ENCODE results near the gene NKX6-2. TPM values are rescaled to one million over a fixed set of nuclear protein-coding genes. Genes with fewer than 3 reads are reported as not detected.

The NKX6-2 gene
- total and polyA plus RNA-seq, 2 donors from 2014 or later, result 2.5 TPM; not detected in 1

GRCh38 chr10:132738454-132739224, 47.3 kb downstream of the NKX6-2 start:
- no peak overlapping the region for H3K27ac ChIP-seq (ENCODE audit: low read depth in 2 of 2, low read length in 2 of 2)
- no peak overlapping the region for H3K4me3 ChIP-seq (ENCODE audit: low read length in 3 of 3)
- FAIRE-seq (no peak), DNase-seq (no peak)
- H3K9ac ChIP-seq (ENCODE audit: low read length in 3 of 3), result no peak overlapping the region
- H3K27me3 ChIP-seq (ENCODE audit: control insufficient read depth, insufficient read depth, low read length), result no peaks in the 10 kb centered on the region
- TF ChIP-seq, protein P1, sequence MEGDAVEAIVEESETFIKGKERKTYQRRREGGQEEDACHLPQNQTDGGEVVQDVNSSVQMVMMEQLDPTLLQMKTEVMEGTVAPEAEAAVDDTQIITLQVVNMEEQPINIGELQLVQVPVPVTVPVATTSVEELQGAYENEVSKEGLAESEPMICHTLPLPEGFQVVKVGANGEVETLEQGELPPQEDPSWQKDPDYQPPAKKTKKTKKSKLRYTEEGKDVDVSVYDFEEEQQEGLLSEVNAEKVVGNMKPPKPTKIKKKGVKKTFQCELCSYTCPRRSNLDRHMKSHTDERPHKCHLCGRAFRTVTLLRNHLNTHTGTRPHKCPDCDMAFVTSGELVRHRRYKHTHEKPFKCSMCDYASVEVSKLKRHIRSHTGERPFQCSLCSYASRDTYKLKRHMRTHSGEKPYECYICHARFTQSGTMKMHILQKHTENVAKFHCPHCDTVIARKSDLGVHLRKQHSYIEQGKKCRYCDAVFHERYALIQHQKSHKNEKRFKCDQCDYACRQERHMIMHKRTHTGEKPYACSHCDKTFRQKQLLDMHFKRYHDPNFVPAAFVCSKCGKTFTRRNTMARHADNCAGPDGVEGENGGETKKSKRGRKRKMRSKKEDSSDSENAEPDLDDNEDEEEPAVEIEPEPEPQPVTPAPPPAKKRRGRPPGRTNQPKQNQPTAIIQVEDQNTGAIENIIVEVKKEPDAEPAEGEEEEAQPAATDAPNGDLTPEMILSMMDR (IDR thresholded peaks at IDR 0.05; ENCODE audit: borderline replicate concordance, extremely low read depth, insufficient read depth), result no peak
- H3K9me3 ChIP-seq (ENCODE audit: control insufficient read depth in 2 of 3, insufficient read depth in 1 of 3, low read length in 3 of 3), result no peaks in the 10 kb centered on the region
- intact Hi-C loops (cut with DNase I), result no loop called here
- no peaks in the 10 kb centered on the region for H3K4me1 ChIP-seq (ENCODE audit: control insufficient read depth in 2 of 3, insufficient read depth in 2 of 3, low read depth in 1 of 3, low read length in 3 of 3)
- no peaks in the 10 kb centered on the region for H3K36me3 ChIP-seq (ENCODE audit: control insufficient read depth in 2 of 3, insufficient read depth in 3 of 3, low read length in 3 of 3)

GRCh38 chr10:132737390-132738048, 48.4 kb downstream of the NKX6-2 start:
- Histone ChIP-seq H3K4me1 (ENCODE audit: control insufficient read depth in 2 of 3, insufficient read depth in 2 of 3, low read depth in 1 of 3, low read length in 3 of 3) (no peaks in the 10 kb centered on the region), H3K9me3 (ENCODE audit: control insufficient read depth in 2 of 3, insufficient read depth in 1 of 3, low read length in 3 of 3) (no peaks in the 10 kb centered on the region), H3K27me3 (ENCODE audit: control insufficient read depth, insufficient read depth, low read length) (no peaks in the 10 kb centered on the region), H3K27ac (ENCODE audit: low read depth in 2 of 2, low read length in 2 of 2) (no peak overlapping the region), H3K36me3 (ENCODE audit: control insufficient read depth in 2 of 3, insufficient read depth in 3 of 3, low read length in 3 of 3) (no peaks in the 10 kb centered on the region), H3K4me3 (ENCODE audit: low read length in 3 of 3) (no peak overlapping the region), H3K9ac (ENCODE audit: low read length in 3 of 3) (no peak overlapping the region)
- TF ChIP-seq, protein P1 (IDR thresholded peaks at IDR 0.05; ENCODE audit: borderline replicate concordance, extremely low read depth, insufficient read depth), result no peak
- intact Hi-C loops (cut with DNase I), result no loop called here
- FAIRE-seq (no peak), DNase-seq (no peak)

GRCh38 chr10:132735923-132736391, 50.0 kb downstream of the NKX6-2 start:
- TF ChIP-seq, protein P1 (IDR thresholded peaks at IDR 0.05; ENCODE audit: borderline replicate concordance, extremely low read depth, insufficient read depth), result no peak
- no peak overlapping the region for H3K27ac ChIP-seq (ENCODE audit: low read depth in 2 of 2, low read length in 2 of 2)
- H3K36me3 ChIP-seq (ENCODE audit: control insufficient read depth in 2 of 3, insufficient read depth in 3 of 3, low read length in 3 of 3), result no peaks in the 10 kb centered on the region
- no peak overlapping the region for H3K4me3 ChIP-seq (ENCODE audit: low read length in 3 of 3)
- FAIRE-seq (no peak), DNase-seq (peak in 1 of 5 donors; percentile 27)
- H3K9ac ChIP-seq (ENCODE audit: low read length in 3 of 3), result no peak overlapping the region
- no peaks in the 10 kb centered on the region for H3K4me1 ChIP-seq (ENCODE audit: control insufficient read depth in 2 of 3, insufficient read depth in 2 of 3, low read depth in 1 of 3, low read length in 3 of 3)
- no peaks in the 10 kb centered on the region for H3K9me3 ChIP-seq (ENCODE audit: control insufficient read depth in 2 of 3, insufficient read depth in 1 of 3, low read length in 3 of 3)
- intact Hi-C loops (cut with DNase I), result no loop called here
- no peaks in the 10 kb centered on the region for H3K27me3 ChIP-seq (ENCODE audit: control insufficient read depth, insufficient read depth, low read length)
